ENCODE measurements around the gene HEATR5A. TPM values are rescaled to one million over a fixed set of nuclear protein-coding genes. Genes with fewer than 3 reads are reported as not detected.

Gene HEATR5A
- total and polyA plus RNA-seq, 11 donors = 22.4 to 57.6 (median 45.5) TPM

DNA sequence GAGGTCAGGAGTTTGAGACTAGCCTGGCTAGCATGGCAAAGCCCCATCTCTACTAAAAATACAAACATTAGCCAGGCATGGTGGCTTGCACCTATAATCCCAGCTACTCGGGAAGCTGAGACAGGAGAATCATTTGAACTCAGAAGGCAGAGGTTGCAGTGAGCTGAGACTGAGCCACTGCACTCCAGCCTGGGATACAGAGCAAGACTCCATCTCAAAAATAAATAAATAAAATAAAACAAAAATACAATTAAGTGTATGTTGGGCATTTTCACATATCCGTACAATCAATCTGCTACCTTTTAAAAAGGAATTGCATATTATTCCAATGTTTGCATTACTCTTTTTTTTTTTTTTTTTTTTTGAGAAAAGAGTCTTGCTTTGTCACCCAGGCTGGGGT is 165.1 kb downstream of the HEATR5A start:
- TF ChIP-seq, protein P1, sequence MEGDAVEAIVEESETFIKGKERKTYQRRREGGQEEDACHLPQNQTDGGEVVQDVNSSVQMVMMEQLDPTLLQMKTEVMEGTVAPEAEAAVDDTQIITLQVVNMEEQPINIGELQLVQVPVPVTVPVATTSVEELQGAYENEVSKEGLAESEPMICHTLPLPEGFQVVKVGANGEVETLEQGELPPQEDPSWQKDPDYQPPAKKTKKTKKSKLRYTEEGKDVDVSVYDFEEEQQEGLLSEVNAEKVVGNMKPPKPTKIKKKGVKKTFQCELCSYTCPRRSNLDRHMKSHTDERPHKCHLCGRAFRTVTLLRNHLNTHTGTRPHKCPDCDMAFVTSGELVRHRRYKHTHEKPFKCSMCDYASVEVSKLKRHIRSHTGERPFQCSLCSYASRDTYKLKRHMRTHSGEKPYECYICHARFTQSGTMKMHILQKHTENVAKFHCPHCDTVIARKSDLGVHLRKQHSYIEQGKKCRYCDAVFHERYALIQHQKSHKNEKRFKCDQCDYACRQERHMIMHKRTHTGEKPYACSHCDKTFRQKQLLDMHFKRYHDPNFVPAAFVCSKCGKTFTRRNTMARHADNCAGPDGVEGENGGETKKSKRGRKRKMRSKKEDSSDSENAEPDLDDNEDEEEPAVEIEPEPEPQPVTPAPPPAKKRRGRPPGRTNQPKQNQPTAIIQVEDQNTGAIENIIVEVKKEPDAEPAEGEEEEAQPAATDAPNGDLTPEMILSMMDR (IDR thresholded peaks at IDR 0.05) = no peak
- TF ChIP-seq POLR2A (IDR thresholded peaks at IDR 0.05) = no peak
- no peaks in the 10 kb centered on the region for H3K27me3 ChIP-seq
- WGBS, 4 donors = 91 to 97% (median 93%) methylated on average over 2 of the region's 2 CpGs
- no peak overlapping the region for H3K27ac ChIP-seq
- H3K9me3 ChIP-seq = no peaks in the 10 kb centered on the region
- H3K4me3 ChIP-seq = no peak overlapping the region
- no peaks in the 10 kb centered on the region for H3K4me1 ChIP-seq
- no peak for DNase-seq
- no peak for ATAC-seq
- intact Hi-C loops (cut with DNase I) = no loop called here
- H3K36me3 ChIP-seq = no peaks in the 10 kb centered on the region

GRCh38 chr14:31253746-31254471 is 166.4 kb downstream of the HEATR5A start:
- Histone ChIP-seq H3K4me3 (no peak overlapping the region), H3K4me1 (no peaks in the 10 kb centered on the region), H3K36me3 (no peaks in the 10 kb centered on the region), H3K27ac (no peak overlapping the region), H3K9me3 (no peaks in the 10 kb centered on the region), H3K27me3 (no peaks in the 10 kb centered on the region)
- TF ChIP-seq, protein P1 (IDR thresholded peaks at IDR 0.05) = no peak
- TF ChIP-seq POLR2A (IDR thresholded peaks at IDR 0.05) = no peak
- DNase-seq (no peak), ATAC-seq (no peak)
- intact Hi-C loops (cut with DNase I) = no loop called here
- WGBS, 4 donors = 95 to 96% (median 95%) methylated on average over 9 of the region's 9 CpGs

DNA sequence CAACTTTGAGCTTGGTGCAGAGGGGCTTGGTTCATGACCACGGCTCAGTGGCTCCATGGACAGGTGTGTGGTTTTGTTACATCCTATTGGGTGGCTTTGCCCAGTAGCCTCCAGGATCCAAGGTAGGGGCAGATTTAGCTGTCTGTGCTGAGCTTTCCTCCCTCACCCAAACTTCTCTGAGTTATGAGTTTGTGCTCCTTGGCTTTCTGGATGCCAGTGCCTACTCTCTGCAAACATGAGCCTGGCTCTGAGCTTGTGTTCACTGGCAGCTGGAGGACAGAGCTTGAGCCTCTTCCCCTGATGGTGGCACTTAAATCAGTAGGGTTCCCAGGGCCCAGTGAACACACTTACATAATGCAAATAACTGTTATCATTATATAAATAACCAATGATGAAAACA is 167.5 kb downstream of the HEATR5A start:
- 87 to 100% (median 92%) methylated on average over 1 of the region's 1 CpG for WGBS, 4 donors
- H3K4me1 ChIP-seq = no peaks in the 10 kb centered on the region
- no peaks in the 10 kb centered on the region for H3K27me3 ChIP-seq
- no peak for TF ChIP-seq POLR2A (IDR thresholded peaks at IDR 0.05)
- TF ChIP-seq, protein P1 (IDR thresholded peaks at IDR 0.05) = no peak
- no peaks in the 10 kb centered on the region for H3K9me3 ChIP-seq
- H3K36me3 ChIP-seq = no peaks in the 10 kb centered on the region
- no peak overlapping the region for H3K4me3 ChIP-seq
- no peak overlapping the region for H3K27ac ChIP-seq
- DNase-seq (no peak), ATAC-seq (no peak)
- intact Hi-C loops (cut with DNase I) = no loop called here

DNA sequence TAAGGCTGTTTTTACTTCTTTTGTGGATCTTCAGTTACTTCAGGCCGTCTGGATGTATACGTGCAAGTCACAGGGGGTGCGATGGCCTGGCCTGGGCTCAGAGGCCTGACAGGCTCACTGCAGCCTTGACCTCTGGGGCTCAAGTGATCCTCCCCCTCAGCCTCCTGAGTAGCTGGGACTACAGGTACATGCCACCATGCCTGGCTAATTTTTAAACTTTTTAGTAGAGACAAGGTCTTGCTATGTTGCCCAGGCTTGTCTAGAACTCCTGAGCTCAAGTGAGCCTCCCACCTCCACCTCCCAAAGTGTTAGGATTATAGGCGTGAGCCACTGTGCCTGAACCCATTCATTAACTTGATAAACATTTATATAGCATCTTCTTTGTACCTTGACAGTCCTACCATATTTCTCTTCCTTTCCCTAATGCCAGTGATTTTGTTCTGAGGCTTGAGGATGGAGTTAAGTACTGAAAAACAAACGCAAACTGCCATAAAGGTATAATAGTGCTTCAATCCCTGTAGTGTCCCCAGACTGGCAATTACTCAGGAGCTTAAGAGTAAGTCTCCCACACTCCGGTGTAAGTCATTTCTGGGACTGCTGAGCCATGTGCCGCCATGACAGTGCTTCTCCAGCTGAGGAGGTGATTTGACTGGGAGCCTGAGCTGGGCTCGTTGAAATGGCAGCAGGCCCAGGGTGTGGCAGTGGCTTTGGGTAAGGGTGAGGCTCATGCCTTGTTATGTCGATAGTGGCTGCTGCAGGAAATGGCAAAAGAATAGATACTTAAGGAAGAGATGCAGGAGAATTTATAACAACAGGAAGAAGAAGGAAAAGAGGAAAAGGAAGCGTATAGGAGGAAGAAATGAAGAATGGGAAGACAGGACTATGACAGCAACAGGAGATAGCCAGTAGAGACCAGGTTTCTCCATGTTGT is 169.1 kb downstream of the HEATR5A start:
- Histone ChIP-seq H3K36me3 (no peaks in the 10 kb centered on the region), H3K9me3 (no peaks in the 10 kb centered on the region), H3K4me1 (no peaks in the 10 kb centered on the region), H3K27ac (no peak overlapping the region), H3K27me3 (no peaks in the 10 kb centered on the region), H3K4me3 (no peak overlapping the region)
- DNase-seq (no peak), ATAC-seq (no peak)
- TF ChIP-seq, protein P1 (IDR thresholded peaks at IDR 0.05) = no peak
- TF ChIP-seq POLR2A (IDR thresholded peaks at IDR 0.05) = no peak
- 60 to 78% (median 75%) methylated on average over 9 to 10 of the region's 10 CpGs for WGBS, 4 donors
- intact Hi-C loops (cut with DNase I) = no loop called here
